CD4-positive, alpha-beta memory T cell (primary cell): ENCODE results near the gene C2CD2L. TPM values are rescaled to one million over a fixed set of nuclear protein-coding genes. Genes with fewer than 3 reads are reported as not detected.

ENCODE experiments used
- CTCF ChIA-PET: fragments of 350-600 bp; sonication (Branson Sonifier 250); formaldehyde crosslinking; loops from one replicate; lab custom pipeline; 2021; ENCODE audit warnings: inconsistent platforms; ENCODE audit not compliant: partially characterized antibody; lab: Charles Lee
- POLR2A ChIA-PET: fragments of 350-600 bp; sonication (Branson Sonifier 250); formaldehyde crosslinking; loops from one replicate; lab custom pipeline; 2021; ENCODE audit not compliant: partially characterized antibody; lab: Charles Lee
- DNase-seq, 5 donors: peaks; one replicate each; pipeline versions ENCODE4 v3.0.0 to v3.0.0-alpha.2; 2020 to 2022; ENCODE audit warnings: mixed read lengths in 1 of 5
- H3K27ac ChIP-seq: one replicate; pipeline ENCODE4 v1.7.0; 2013; ENCODE audit warnings: low read depth, low read length
- H3K27me3 ChIP-seq: 2 replicates; pipeline ENCODE4 v1.7.0; 2013; ENCODE audit warnings: mild to moderate bottlenecking, low read length, moderate library complexity; ENCODE audit not compliant: insufficient read depth
- H3K36me3 ChIP-seq: 2 replicates; pipeline ENCODE4 v1.7.0; 2013; ENCODE audit warnings: mild to moderate bottlenecking, low read length, moderate library complexity; ENCODE audit not compliant: insufficient read depth
- H3K4me1 ChIP-seq: 2 replicates; pipeline ENCODE4 v1.7.0; 2013; ENCODE audit warnings: mild to moderate bottlenecking, low read length, moderate library complexity; ENCODE audit not compliant: insufficient read depth
- H3K4me3 ChIP-seq, 2 donors: one replicate each; pipeline ENCODE4 v1.7.0; 2013; ENCODE audit warnings: low read length in 2 of 2, mild to moderate bottlenecking in 1 of 2
- H3K9me3 ChIP-seq, 2 donors: one replicate each; pipeline ENCODE4 v1.7.0; 2013; ENCODE audit warnings: low read length in 2 of 2, control low read depth in 1 of 2; ENCODE audit not compliant: control insufficient read depth in 1 of 2
- H3K27ac Mint-ChIP-seq, 7 donors: one replicate each; pipeline ENCODE4 v1.8.0; 2020 to 2021; ENCODE audit warnings: mixed read lengths in 7 of 7, mild to moderate bottlenecking in 6 of 7, inconsistent platforms in 3 of 7, moderate library complexity in 3 of 7
- H3K27me3 Mint-ChIP-seq, 2 donors: one replicate each; pipeline ENCODE4 v1.8.0; 2020 to 2021; ENCODE audit warnings: mixed read lengths in 2 of 2
- H3K36me3 Mint-ChIP-seq, 2 donors: one replicate each; pipeline ENCODE4 v1.8.0; 2020 to 2021; ENCODE audit warnings: mixed read lengths in 2 of 2, inconsistent platforms in 1 of 2, mild to moderate bottlenecking in 1 of 2
- H3K4me1 Mint-ChIP-seq, 4 donors: one replicate each; pipeline ENCODE4 v1.8.0; 2020 to 2021; ENCODE audit warnings: mixed read lengths in 4 of 4, mild to moderate bottlenecking in 1 of 4
- H3K4me3 Mint-ChIP-seq, 8 donors: one replicate each; pipeline ENCODE4 v1.8.0; 2020 to 2021; ENCODE audit warnings: mixed read lengths in 8 of 8, mild to moderate bottlenecking in 7 of 8, moderate library complexity in 6 of 8, inconsistent platforms in 3 of 8
- H3K9me3 Mint-ChIP-seq, 8 donors: one replicate each; pipeline ENCODE4 v1.8.0; 2020 to 2021; ENCODE audit warnings: mixed read lengths in 8 of 8, mild to moderate bottlenecking in 5 of 8, inconsistent platforms in 3 of 8, moderate library complexity in 1 of 8
- intact Hi-C: fragments of 100-400 bp; cut with micrococcal nuclease; formaldehyde crosslinking; loops from one replicate; pipeline ENCODE4 v1.15.1; 2023
- polyA plus RNA-seq, 2 donors: library from polyadenylated mRNA; unstranded; fragments of 300-500 nt; fragmentation: Illumina TruSeq; gene quantifications; one replicate each; pipeline ENCODE4 v1.2.3, GENCODE V29; 2021
- total RNA-seq, 2 experiments: library from RNA; stranded (reverse); gene quantifications; one replicate each; pipeline ENCODE4 v1.2.3, GENCODE V29; 2021

Gene C2CD2L
- total and polyA plus RNA-seq, 4 experiments from 2014 or later = 2.6 to 37.5 (median 24.2) TPM

GRCh38 chr11:119077839-119078238, 29.3 kb upstream of the C2CD2L start:
- H3K36me3 ChIP-seq = peaks cover 73% of the 10 kb centered on the region
- no peak overlapping the region for H3K4me3 ChIP-seq
- POLR2A ChIA-PET = interaction anchor here (0.9 to 2.8 kb wide), 3 partner anchors 10 to 29 kb away, joined by 3 to 11 read pairs (median 6); partner anchors contain the start of genes C2CD2L and VPS11
- H3K27ac ChIP-seq = no peak overlapping the region
- no peaks in the 10 kb centered on the region for H3K27me3 Mint-ChIP-seq
- no peaks in the 10 kb centered on the region for H3K9me3 ChIP-seq
- H3K36me3 Mint-ChIP-seq = peaks cover 58 to 74% of the 10 kb centered on the region in 2 donors
- H3K4me1 ChIP-seq = no peaks in the 10 kb centered on the region
- no peak for DNase-seq
- H3K4me3 Mint-ChIP-seq = no peak overlapping the region
- H3K9me3 Mint-ChIP-seq = no peaks in the 10 kb centered on the region
- H3K27me3 ChIP-seq = no peaks in the 10 kb centered on the region
- CTCF ChIA-PET = no interaction called here
- intact Hi-C loops = no loop called here
- H3K27ac Mint-ChIP-seq = peak overlapping the region in 1 of 7 donors; percentile 36
- peaks cover 0 to 1% (median under 1%) of the 10 kb centered on the region in 4 donors for H3K4me1 Mint-ChIP-seq

GRCh38 chr11:119078675-119079420, 28.3 kb upstream of the C2CD2L start:
- Histone ChIP-seq H3K4me3 (no peak overlapping the region), H3K27me3 (no peaks in the 10 kb centered on the region), H3K36me3 (peaks cover 63% of the 10 kb centered on the region), H3K9me3 (no peaks in the 10 kb centered on the region), H3K27ac (no peak overlapping the region), H3K4me1 (no peaks in the 10 kb centered on the region)
- no peak for DNase-seq
- Mint-ChIP-seq H3K9me3 (no peaks in the 10 kb centered on the region), H3K36me3 (peaks cover 49 to 64% of the 10 kb centered on the region in 2 donors), H3K27ac (peak overlapping the region in 2 of 7 donors; percentile 9 to 47), H3K27me3 (no peaks in the 10 kb centered on the region), H3K4me3 (no peak overlapping the region), H3K4me1 (no peaks in the 10 kb centered on the region)
- CTCF ChIA-PET = interaction anchor here (1.1 to 1.4 kb wide), 2 partner anchors 11 to 49 kb away, joined by 3 read pairs; partner anchors contain the start of gene VPS11
- intact Hi-C loops = no loop called here
- POLR2A ChIA-PET = interaction anchor here (0.9 to 2.8 kb wide), 3 partner anchors 11 to 28 kb away, joined by 3 to 11 read pairs (median 6); partner anchors contain the start of genes C2CD2L and VPS11

- Histone ChIP-seq H3K4me3 (no peak overlapping the region), H3K27ac (no peak overlapping the region), H3K36me3 (peaks cover 51% of the 10 kb centered on the region), H3K9me3 (no peaks in the 10 kb centered on the region), H3K4me1 (peaks cover 13% of the 10 kb centered on the region), H3K27me3 (no peaks in the 10 kb centered on the region)
- CTCF ChIA-PET = interaction anchor here (0.9 to 1.2 kb wide), 3 partner anchors 11 to 242 kb away, joined by 3 read pairs; no protein-coding TSS in a partner anchor
- no peaks in the 10 kb centered on the region for H3K27me3 Mint-ChIP-seq
- peaks cover 46 to 64% of the 10 kb centered on the region in 2 donors for H3K36me3 Mint-ChIP-seq
- H3K27ac Mint-ChIP-seq = peak overlapping the region in 4 of 7 donors; percentile 1 to 73 (median 40)
- H3K9me3 Mint-ChIP-seq = peaks cover 0 to 5% (median 0%) of the 10 kb centered on the region in 8 donors
- intact Hi-C loops = no loop called here
- H3K4me1 Mint-ChIP-seq = peaks cover 9 to 19% (median 14%) of the 10 kb centered on the region in 4 donors
- POLR2A ChIA-PET = interaction anchor here (2.0 to 2.2 kb wide), 2 partner anchors 13 to 14 kb away, joined by 12 to 13 read pairs; partner anchors contain the start of gene VPS11
- DNase-seq = no peak
- no peak overlapping the region for H3K4me3 Mint-ChIP-seq
These were observed 25.4 kb upstream of the C2CD2L start for GRCh38 chr11:119081682-119082260.

GRCh38 chr11:119084663-119085436, 22.3 kb upstream of the C2CD2L start, which contains the start of gene HMBS:
HMBS (plus strand) TSS chr11:119084881; CDS start chr11:119085034, 153 bp downstream.
- Mint-ChIP-seq H3K4me3 (peak within 1 kb of the TSS; percentile 92 to 96 (median 94)), H3K9me3 (peaks cover 0 to 5% (median 0%) of the 10 kb centered on the region in 8 donors)
- POLR2A ChIA-PET = interaction anchor here (0.7 to 5.0 kb wide), 22 partner anchors 10 to 294 kb away, joined by 3 to 62 read pairs (median 5); partner anchors contain the start of genes C2CD2L, CBL, CENATAC and DDX6

GRCh38 chr11:119085437-119085847, 21.7 kb upstream of the C2CD2L start:
- peaks cover 0 to 5% (median 0%) of the 10 kb centered on the region in 8 donors for H3K9me3 Mint-ChIP-seq
- DNase-seq = no peak
- peak overlapping the region; percentile 93 to 98 (median 96) for H3K27ac Mint-ChIP-seq
- Histone ChIP-seq H3K4me1 (peaks cover 13% of the 10 kb centered on the region), H3K4me3 (peak overlapping the region; percentile 83 to 90), H3K36me3 (peaks cover 17% of the 10 kb centered on the region), H3K9me3 (no peaks in the 10 kb centered on the region), H3K27me3 (no peaks in the 10 kb centered on the region), H3K27ac (peak overlapping the region; percentile 76)
- intact Hi-C loops = loop anchor here (1.0 kb wide), 2 partner anchors 10 to 36 kb away; partner anchors contain the start of gene HINFP
- H3K27me3 Mint-ChIP-seq = no peaks in the 10 kb centered on the region
- peaks cover 19 to 29% of the 10 kb centered on the region in 2 donors for H3K36me3 Mint-ChIP-seq
- peak overlapping the region; percentile 92 to 96 (median 94) for H3K4me3 Mint-ChIP-seq
- POLR2A ChIA-PET = interaction anchor here (0.7 to 5.0 kb wide), 21 partner anchors 10 to 294 kb away, joined by 3 to 62 read pairs (median 4); partner anchors contain the start of genes C2CD2L, CBL, CENATAC and DDX6
- CTCF ChIA-PET = interaction anchor here (0.7 to 3.8 kb wide), 11 partner anchors 9 to 271 kb away, joined by 3 to 14 read pairs (median 4); partner anchors contain the start of genes C2CD2L, CENATAC, SLC37A4 and VPS11
- H3K4me1 Mint-ChIP-seq = peaks cover 9 to 19% (median 14%) of the 10 kb centered on the region in 4 donors

More at GRCh38 chr11:119084663-119085436, 22.3 kb upstream of the C2CD2L start, which contains the start of gene HMBS:
- H3K4me3 ChIP-seq = peak within 1 kb of the TSS; percentile 83 to 90
- H3K9me3 ChIP-seq = no peaks in the 10 kb centered on the region
- peak within 1 kb of the TSS; percentile 76 for H3K27ac ChIP-seq
- intact Hi-C loops = loop anchor here (1.0 kb wide), 4 partner anchors 10 to 36 kb away; partner anchors contain the start of genes DPAGT1, HINFP and VPS11
- H3K36me3 ChIP-seq = peaks cover 20% of the 10 kb centered on the region
- CTCF ChIA-PET = interaction anchor here (1.0 to 3.8 kb wide), 8 partner anchors 10 to 112 kb away, joined by 3 to 14 read pairs (median 4); partner anchors contain the start of genes C2CD2L, CENATAC and SLC37A4
- Mint-ChIP-seq H3K27me3 (no peaks in the 10 kb centered on the region), H3K36me3 (peaks cover 21 to 35% of the 10 kb centered on the region in 2 donors), H3K4me1 (peaks cover 9 to 19% (median 14%) of the 10 kb centered on the region in 4 donors), H3K27ac (peak within 1 kb of the TSS; percentile 93 to 98 (median 96))
- peak; percentile 88 to 93 (median 89) for DNase-seq
- H3K27me3 ChIP-seq = no peaks in the 10 kb centered on the region
- peaks cover 13% of the 10 kb centered on the region for H3K4me1 ChIP-seq

GRCh38 chr11:119087123-119087522, 20.0 kb upstream of the C2CD2L start:
- no peak for DNase-seq
- H3K4me3 Mint-ChIP-seq = peak overlapping the region in 3 of 8 donors; percentile 32 to 53 (median 39)
- H3K4me3 ChIP-seq = no peak overlapping the region
- H3K4me1 ChIP-seq = peaks cover 13% of the 10 kb centered on the region
- POLR2A ChIA-PET = interaction anchor here (2.5 to 5.0 kb wide), 3 partner anchors 8 to 20 kb away, joined by 9 to 62 read pairs (median 45); partner anchors contain the start of genes C2CD2L and VPS11
- peak overlapping the region in 3 of 7 donors; percentile 24 to 53 (median 36) for H3K27ac Mint-ChIP-seq
- no peaks in the 10 kb centered on the region for H3K9me3 ChIP-seq
- CTCF ChIA-PET = interaction anchor here (1.1 to 3.8 kb wide), 4 partner anchors 7 to 110 kb away, joined by 3 to 14 read pairs (median 7); partner anchors contain the start of gene VPS11
- H3K27ac ChIP-seq = no peak overlapping the region
- H3K36me3 ChIP-seq = peaks cover under 1% of the 10 kb centered on the region
- H3K27me3 ChIP-seq = no peaks in the 10 kb centered on the region
- H3K4me1 Mint-ChIP-seq = peaks cover 9 to 25% (median 15%) of the 10 kb centered on the region in 4 donors
- intact Hi-C loops = no loop called here
- H3K9me3 Mint-ChIP-seq = peaks cover 0 to 5% (median 0%) of the 10 kb centered on the region in 8 donors
- no peaks in the 10 kb centered on the region for H3K27me3 Mint-ChIP-seq
- peaks cover 4 to 12% of the 10 kb centered on the region in 2 donors for H3K36me3 Mint-ChIP-seq
